Lung (tissue), 12 donors: Measurements from ENCODE around the gene YTHDC1. TPM values are rescaled to one million over a fixed set of nuclear protein-coding genes. Genes with fewer than 3 reads are reported as not detected.

Experiments
- ATAC-seq: fragments of 200-7000 bp; cut with Tn5 transposase; one replicate; pipeline ENCODE4 v1.9.1; 2020; ENCODE audit warnings: moderate number of reproducible peaks; ENCODE audit not compliant: insufficient read depth, low FRiP score
- DNase-seq, 3 donors: peaks; one replicate each; pipeline ENCODE4 v3.0.0-alpha.2; 2013 to 2017
- H3K27ac ChIP-seq, 2 donors: one replicate each; pipeline ENCODE4 v1.5.1; 2013; ENCODE audit warnings: mild to moderate bottlenecking in 2 of 2, moderate library complexity in 2 of 2, control low read depth in 1 of 2, inconsistent platforms in 1 of 2, low read depth in 1 of 2, low read length in 1 of 2
- H3K27me3 ChIP-seq, 3 donors: one replicate each; pipeline ENCODE4 v1.5.1; 2013; ENCODE audit warnings: low read length in 2 of 3; ENCODE audit not compliant: control insufficient read depth in 3 of 3, insufficient read depth in 3 of 3
- H3K36me3 ChIP-seq, 4 donors: one replicate each; pipeline ENCODE4 v1.5.1; 2013; ENCODE audit warnings: low read length in 4 of 4, mild to moderate bottlenecking in 1 of 4, moderate library complexity in 1 of 4; ENCODE audit not compliant: control insufficient read depth in 4 of 4, insufficient read depth in 4 of 4
- H3K4me1 ChIP-seq, 5 donors: one replicate each; pipeline ENCODE4 v1.5.1; 2013; ENCODE audit warnings: low read length in 5 of 5, mild to moderate bottlenecking in 2 of 5, moderate library complexity in 1 of 5; ENCODE audit not compliant: control insufficient read depth in 5 of 5, insufficient read depth in 5 of 5
- H3K4me3 ChIP-seq: one replicate; pipeline ENCODE4 v1.5.1; 2013; ENCODE audit warnings: mild to moderate bottlenecking, control low read depth, moderate library complexity
- H3K9ac ChIP-seq, 2 donors: one replicate each; pipeline ENCODE4 v1.5.1; 2013; ENCODE audit warnings: low read length in 2 of 2, control low read depth in 1 of 2; ENCODE audit not compliant: insufficient read depth in 1 of 2
- H3K9me3 ChIP-seq, 4 donors: one replicate each; pipeline ENCODE4 v1.5.1; 2013; ENCODE audit warnings: low read length in 3 of 4, mild to moderate bottlenecking in 1 of 4, moderate library complexity in 1 of 4; ENCODE audit not compliant: control insufficient read depth in 4 of 4, insufficient read depth in 3 of 4
- WGBS, 2 donors: extraction: QIAGEN DNeasy Blood & Tissue Kit; methylation state at CpG; one replicate each; pipeline ENCODE4 v1.1.7; 2013; 5-methylcytosine and 5-hydroxymethylcytosine counted together
- polyA plus RNA-seq, 2 donors: library from polyadenylated mRNA; stranded (reverse); fragments of 200-250 nt; gene quantifications; one replicate each; pipeline ENCODE4 v1.2.1, GENCODE V29; 2013
- total RNA-seq, 2 donors: library from RNA; depleted of rRNA in 1 of 2; stranded (reverse); fragments of >200 nt in 1 of 2; gene quantifications; one replicate each; pipeline ENCODE4 v1.2.1, GENCODE V29; 2014 to 2021
- TF ChIP-seq, protein P1 (sequence below): IDR thresholded peaks from 2 replicates; pipeline ENCODE4 v1.5.1; 2012; ENCODE audit warnings: mild to moderate bottlenecking; ENCODE audit errors: control extremely low read depth, extremely low read depth
- donor health status: control.
- donor health status: control.
- donor health status: Bipolar disorder and iron deficiency.
- donor health status: healthy.
- donor health status: DM: yes; HTN: yes; CAD: no.

Gene YTHDC1
- total and polyA plus RNA-seq, 4 donors: 37.4 to 207 (median 49.2) TPM

DNA sequence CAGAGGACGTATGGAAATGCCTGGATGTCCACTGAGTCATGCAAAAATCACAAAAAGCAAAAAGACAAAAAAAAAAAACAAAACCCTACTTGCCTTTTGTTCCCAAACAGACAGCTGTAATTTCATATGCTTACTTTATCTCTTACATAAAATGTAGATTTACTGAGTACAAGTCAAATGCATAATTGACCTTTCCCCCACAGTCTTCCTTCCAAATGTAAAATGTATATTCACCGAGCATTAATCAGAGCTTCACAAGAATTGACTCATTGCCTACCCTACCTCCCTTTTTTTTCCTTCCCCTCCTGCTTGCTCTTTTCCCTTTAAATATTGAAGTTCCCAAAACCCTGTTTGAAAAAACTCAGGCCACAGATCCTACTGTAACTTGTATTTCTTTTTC lies 71.9 kb downstream of the YTHDC1 start:
- Histone ChIP-seq H3K36me3 (no peaks in the 10 kb centered on the region), H3K9me3 (no peaks in the 10 kb centered on the region), H3K9ac (no peak overlapping the region), H3K4me3 (no peak overlapping the region), H3K27ac (no peak overlapping the region), H3K4me1 (no peaks in the 10 kb centered on the region), H3K27me3 (no peaks in the 10 kb centered on the region)
- ATAC-seq: no peak
- TF ChIP-seq, protein P1, sequence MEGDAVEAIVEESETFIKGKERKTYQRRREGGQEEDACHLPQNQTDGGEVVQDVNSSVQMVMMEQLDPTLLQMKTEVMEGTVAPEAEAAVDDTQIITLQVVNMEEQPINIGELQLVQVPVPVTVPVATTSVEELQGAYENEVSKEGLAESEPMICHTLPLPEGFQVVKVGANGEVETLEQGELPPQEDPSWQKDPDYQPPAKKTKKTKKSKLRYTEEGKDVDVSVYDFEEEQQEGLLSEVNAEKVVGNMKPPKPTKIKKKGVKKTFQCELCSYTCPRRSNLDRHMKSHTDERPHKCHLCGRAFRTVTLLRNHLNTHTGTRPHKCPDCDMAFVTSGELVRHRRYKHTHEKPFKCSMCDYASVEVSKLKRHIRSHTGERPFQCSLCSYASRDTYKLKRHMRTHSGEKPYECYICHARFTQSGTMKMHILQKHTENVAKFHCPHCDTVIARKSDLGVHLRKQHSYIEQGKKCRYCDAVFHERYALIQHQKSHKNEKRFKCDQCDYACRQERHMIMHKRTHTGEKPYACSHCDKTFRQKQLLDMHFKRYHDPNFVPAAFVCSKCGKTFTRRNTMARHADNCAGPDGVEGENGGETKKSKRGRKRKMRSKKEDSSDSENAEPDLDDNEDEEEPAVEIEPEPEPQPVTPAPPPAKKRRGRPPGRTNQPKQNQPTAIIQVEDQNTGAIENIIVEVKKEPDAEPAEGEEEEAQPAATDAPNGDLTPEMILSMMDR: no peak
- DNase-seq: no peak
- 78 to 83% methylated on average over 2 of the region's 2 CpGs for WGBS, 2 donors

DNA sequence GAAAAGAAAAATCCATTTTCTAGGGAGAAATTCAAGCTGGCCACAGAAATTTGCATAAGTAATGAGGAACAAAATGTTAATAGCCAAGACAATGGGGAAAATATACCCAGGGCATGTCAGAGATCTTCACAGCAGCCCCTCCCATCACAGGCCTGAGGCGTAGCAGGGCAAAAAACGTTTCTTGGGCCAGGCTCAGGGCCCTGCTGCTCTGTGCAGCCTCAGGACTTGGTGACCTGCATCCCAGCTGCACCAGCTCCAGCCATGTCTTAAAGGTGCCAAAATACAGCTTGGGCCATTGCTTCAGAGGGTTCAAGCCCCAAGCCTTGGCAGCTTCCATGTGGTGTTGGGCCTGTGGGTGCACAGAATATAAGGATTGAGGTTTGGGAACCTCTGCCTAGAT lies 72.3 kb downstream of the YTHDC1 start:
- Histone ChIP-seq H3K9me3 (no peaks in the 10 kb centered on the region), H3K27me3 (no peaks in the 10 kb centered on the region), H3K27ac (no peak overlapping the region), H3K4me1 (no peaks in the 10 kb centered on the region), H3K9ac (no peak overlapping the region), H3K4me3 (no peak overlapping the region), H3K36me3 (no peaks in the 10 kb centered on the region)
- WGBS, 2 donors: 65 to 69% methylated on average over 2 of the region's 2 CpGs
- TF ChIP-seq, protein P1: no peak
- DNase-seq (no peak), ATAC-seq (no peak)

DNA sequence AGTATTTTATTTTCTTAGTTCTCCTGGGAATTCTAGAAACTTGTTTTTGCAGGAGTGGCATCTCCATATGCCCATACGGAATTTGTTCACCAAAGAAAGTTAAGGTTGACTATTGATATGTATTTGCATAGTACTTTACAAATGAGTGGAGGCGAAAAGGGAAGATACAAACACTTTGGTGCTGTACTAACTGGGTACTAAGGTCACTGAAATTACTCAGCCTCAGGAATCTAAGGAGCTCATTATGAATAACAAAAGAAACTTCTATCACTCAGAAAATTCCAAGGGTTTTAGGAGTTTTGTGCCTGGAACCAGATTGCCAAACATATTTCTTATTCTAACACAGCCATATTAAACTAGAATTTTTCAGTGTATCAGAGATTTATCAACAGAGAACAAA lies 77.0 kb downstream of the YTHDC1 start:
- 72 to 76% methylated on average over 2 of the region's 2 CpGs for WGBS, 2 donors
- ATAC-seq: no peak
- Histone ChIP-seq H3K4me3 (no peak overlapping the region), H3K36me3 (no peaks in the 10 kb centered on the region), H3K27ac (no peak overlapping the region), H3K9me3 (peaks cover 0 to 2% (median 0%) of the 10 kb centered on the region in 4 donors), H3K4me1 (no peaks in the 10 kb centered on the region), H3K27me3 (no peaks in the 10 kb centered on the region), H3K9ac (no peak overlapping the region)
- DNase-seq: no peak
- TF ChIP-seq, protein P1: no peak

DNA sequence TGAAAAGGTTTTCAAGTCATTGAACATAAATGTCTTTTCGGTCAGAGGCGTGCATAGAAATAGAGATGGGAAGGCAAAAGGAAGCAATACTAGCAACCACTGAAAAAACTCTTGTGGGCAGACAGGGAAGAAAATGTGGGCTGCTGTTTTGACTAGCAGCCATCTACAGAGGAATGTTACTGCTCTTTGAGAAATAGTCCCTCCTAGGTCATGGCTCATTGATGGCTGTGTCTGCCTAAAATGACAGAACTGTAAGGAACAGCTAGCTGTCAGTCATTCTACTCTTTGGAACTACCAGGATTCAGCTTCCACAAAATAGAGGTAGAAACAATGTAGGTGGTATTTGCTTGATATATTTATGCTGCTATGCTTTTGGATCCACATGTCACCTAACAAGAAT lies 77.5 kb downstream of the YTHDC1 start:
- ATAC-seq (no peak), DNase-seq (peak in 2 of 3 donors; percentile 4 to 5)
- H3K27me3 ChIP-seq: no peaks in the 10 kb centered on the region
- peaks cover 0 to 2% (median 0%) of the 10 kb centered on the region in 4 donors for H3K9me3 ChIP-seq
- H3K4me1 ChIP-seq: no peaks in the 10 kb centered on the region
- no peak overlapping the region for H3K4me3 ChIP-seq
- H3K36me3 ChIP-seq: no peaks in the 10 kb centered on the region
- H3K9ac ChIP-seq: no peak overlapping the region
- no peak overlapping the region for H3K27ac ChIP-seq
- WGBS, 2 donors: 38 to 52% methylated on average over 2 of the region's 2 CpGs
- TF ChIP-seq, protein P1: no peak
